Measurements from ENCODE around the gene AMD1. TPM values are rescaled to one million over a fixed set of nuclear protein-coding genes. Genes with fewer than 3 reads are reported as not detected.

Gene AMD1
- total RNA-seq, 3 donors from 2014 or later (not counting 1 experiment from before 2014, with no cell fraction given), result 109 to 175 (median 113) TPM

GRCh38 chr6:110939429-110940200 lies 65.0 kb downstream of the AMD1 start:
- intact Hi-C loops (cut with micrococcal nuclease), result no loop called here
- Mint-ChIP-seq H3K4me1 (peaks cover 0 to 5% of the 10 kb centered on the region in 2 donors), H3K27ac (no peak overlapping the region), H3K9me3 (no peaks in the 10 kb centered on the region), H3K27me3 (ENCODE audit: low read depth in 2 of 2) (no peaks in the 10 kb centered on the region), H3K36me3 (no peaks in the 10 kb centered on the region), H3K4me3 (no peak overlapping the region)
- H3K36me3 ChIP-seq (ENCODE audit: control insufficient read depth, insufficient read depth, low read length), result no peaks in the 10 kb centered on the region
- 54% methylated on average over 6 of the region's 8 CpGs for WGBS (ENCODE audit: insufficient coverage)
- no peaks in the 10 kb centered on the region for H3K4me1 ChIP-seq (ENCODE audit: control insufficient read depth, insufficient read depth, low read length)
- no peak overlapping the region for H3K27ac ChIP-seq (ENCODE audit: low read length)
- no peaks in the 10 kb centered on the region for H3K27me3 ChIP-seq (ENCODE audit: control insufficient read depth, insufficient read depth, low read length)
- DNase-seq, result no peak
- no peaks in the 10 kb centered on the region for H3K9me3 ChIP-seq (ENCODE audit: control insufficient read depth, insufficient read depth, low read length)
- peak in 1 of 3 donors; percentile 40 for ATAC-seq
- no peak for TF ChIP-seq CTCF (IDR thresholded peaks at IDR 0.05)
- no peak overlapping the region for H3K4me3 ChIP-seq (ENCODE audit: low read length)

- Mint-ChIP-seq H3K9me3 (no peaks in the 10 kb centered on the region), H3K4me1 (no peaks in the 10 kb centered on the region), H3K4me3 (no peak overlapping the region), H3K27me3 (ENCODE audit: low read depth in 2 of 2) (no peaks in the 10 kb centered on the region), H3K27ac (no peak overlapping the region), H3K36me3 (no peaks in the 10 kb centered on the region)
- Histone ChIP-seq H3K27me3 (ENCODE audit: control insufficient read depth, insufficient read depth, low read length) (no peaks in the 10 kb centered on the region), H3K4me3 (ENCODE audit: low read length) (no peak overlapping the region), H3K36me3 (ENCODE audit: control insufficient read depth, insufficient read depth, low read length) (no peaks in the 10 kb centered on the region), H3K27ac (ENCODE audit: low read length) (no peak overlapping the region), H3K4me1 (ENCODE audit: control insufficient read depth, insufficient read depth, low read length) (no peaks in the 10 kb centered on the region), H3K9me3 (ENCODE audit: control insufficient read depth, insufficient read depth, low read length) (no peaks in the 10 kb centered on the region)
- ATAC-seq (peak; percentile 60 to 87 (median 85)), DNase-seq (peak in 1 of 2 donors; percentile 38)
- TF ChIP-seq CTCF (IDR thresholded peaks at IDR 0.05), result no peak
- intact Hi-C loops (cut with micrococcal nuclease), result no loop called here
- 47% methylated on average over 1 of the region's 1 CpG for WGBS (ENCODE audit: insufficient coverage)
These were observed 70.1 kb downstream of the AMD1 start for GRCh38 chr6:110944681-110945151.

Other genes starting within 250 kb of the AMD1 start
- gene CDK19, start 59.3 kb upstream of the AMD1 start, total RNA-seq, result 10 to 100 TPM; 21.2 to 30.8 (median 25.9) TPM
- 10 to 100 TPM; 28.2 to 36.0 (median 33.8) TPM for gene GTF3C6, start 83.9 kb downstream of the AMD1 start, total RNA-seq
- 1 to 10 TPM; 7.2 to 9.9 (median 8.0) TPM for gene RPF2, start 107.3 kb downstream of the AMD1 start, total RNA-seq
- under 1 TPM; 0.05 to 0.53 (median 0.18) TPM for gene SLC16A10, start 212.7 kb downstream of the AMD1 start, total RNA-seq

All from natural killer cell (primary cell).